Stimulated activated naive CD8-positive, alpha-beta T cell treated with anti-CD3 and anti-CD28 coated beads, Interleukin-15, Interleukin-2, amounts not matched to agents 100 U/mL and 50 U/mL, for 24 hours (primary cell): Measurements from ENCODE around the gene CCDC120.
A peak's percentile ranks its signal among the peaks of the same experiment; 100 is the strongest.

ENCODE experiments used
- ATAC-seq: fragments of 150-1000 bp; cut with Tn5 transposase; one replicate; pipeline ENCODE4 v1.10.0; 2021
- DNase-seq: peaks from one replicate; pipeline ENCODE4 v3.0.0; 2021

CCDC120 gene

GRCh38 chrX:49058794-49059193 lies at the start of gene CCDC120:
Gene CCDC120 (plus strand): TSS chrX:49058999. CDS start chrX:49062042, 3,043 bp downstream.
- ATAC-seq (no peak), DNase-seq (no peak)

- ATAC-seq (no peak), DNase-seq (no peak)
Measured at GRCh38 chrX:49019050-49019449, 39.7 kb upstream of the CCDC120 start.

GRCh38 chrX:49019599-49020249 lies 39.1 kb upstream of the CCDC120 start:
- ATAC-seq (no peak), DNase-seq (no peak)

- DNase-seq = no peak
- no peak for ATAC-seq
Measured at GRCh38 chrX:49029876-49030275, 28.9 kb upstream of the CCDC120 start.

- DNase-seq (no peak), ATAC-seq (no peak)
Measured at GRCh38 chrX:49030283-49030682, 28.5 kb upstream of the CCDC120 start.

- no peak for DNase-seq
- no peak for ATAC-seq
Measured at GRCh38 chrX:49037883-49038475, 20.8 kb upstream of the CCDC120 start.

GRCh38 chrX:49039598-49040375 lies 19.0 kb upstream of the CCDC120 start:
- peak; percentile 55 for DNase-seq
- peak; percentile 34 for ATAC-seq

- DNase-seq = no peak
Measured at GRCh38 chrX:49040376-49040955, 18.3 kb upstream of the CCDC120 start.

GRCh38 chrX:49041744-49042580 lies 16.8 kb upstream of the CCDC120 start:
- ATAC-seq (no peak), DNase-seq (peak; percentile 8)

More at GRCh38 chrX:49040376-49040955, 18.3 kb upstream of the CCDC120 start:
- no peak for ATAC-seq

- ATAC-seq (no peak), DNase-seq (no peak)
Measured at GRCh38 chrX:49042581-49043219, 16.1 kb upstream of the CCDC120 start.

GRCh38 chrX:49043220-49043986 lies 15.4 kb upstream of the CCDC120 start, which contains the start of gene TFE3:
Gene TFE3 (minus strand): TSS chrX:49043357. CDS start chrX:49043226, 131 bp downstream.
- DNase-seq (peak; percentile 92), ATAC-seq (peak; percentile 93)

- no peak for ATAC-seq
- no peak for DNase-seq
Measured at GRCh38 chrX:49043987-49044281, 14.9 kb upstream of the CCDC120 start.

- DNase-seq (peak; percentile 71), ATAC-seq (peak; percentile 79)
Measured at GRCh38 chrX:49053223-49054072, 5.4 kb upstream of the CCDC120 start.

GRCh38 chrX:49054073-49054762 lies 4.6 kb upstream of the CCDC120 start:
- no peak for ATAC-seq
- DNase-seq = no peak

GRCh38 chrX:49059201-49059600 lies 402 bp downstream of the CCDC120 start:
- DNase-seq = no peak
- no peak for ATAC-seq

GRCh38 chrX:49059681-49060085 lies 884 bp downstream of the CCDC120 start:
- no peak for ATAC-seq
- no peak for DNase-seq

- ATAC-seq (no peak), DNase-seq (no peak)
Measured at GRCh38 chrX:49060914-49061313, 2.1 kb downstream of the CCDC120 start.

GRCh38 chrX:49061490-49061889 lies 2.7 kb downstream of the CCDC120 start:
- DNase-seq = no peak
- ATAC-seq = no peak

- no peak for ATAC-seq
- DNase-seq = no peak
Measured at GRCh38 chrX:49061916-49062315, 3.1 kb downstream of the CCDC120 start.
